Renal cortex interstitium (tissue), 11 donors: Measurements from ENCODE around the gene KLF6. TPM values are rescaled to one million over a fixed set of nuclear protein-coding genes. Genes with fewer than 3 reads are reported as not detected.
"Not testable (repeated sequence)": the region's sequence is repeated elsewhere in the genome, so short reads cannot be mapped to it uniquely, and the experiment has no call there.

Experiments
- DNase-seq, 11 donors: peaks; one replicate each; pipeline ENCODE4 v3.0.0-alpha.2; 2013; ENCODE audit warnings: low read depth in 9 of 11, low spot score in 4 of 11; ENCODE audit errors: extremely low read depth in 1 of 11
- polyA plus RNA-seq, 3 donors: library from polyadenylated mRNA; unstranded; fragments of 120-200 nt; gene quantifications; one replicate each; pipeline ENCODE4 v1.2.1, GENCODE V29; 2013; ENCODE audit not compliant: insufficient read length in 3 of 3

Gene KLF6
- polyA plus RNA-seq, 3 donors: 51.3 to 64.1 (median 61.4) TPM

- no peak for DNase-seq
Measured at GRCh38 chr10:3749011-3749410, 36.0 kb downstream of the KLF6 start.

GRCh38 chr10:3748484-3748883 is 36.5 kb downstream of the KLF6 start:
- DNase-seq: no peak

GRCh38 chr10:3747984-3748383 is 37.0 kb downstream of the KLF6 start:
- no peak for DNase-seq

- DNase-seq: no peak
Measured at GRCh38 chr10:3747248-3747960, 37.6 kb downstream of the KLF6 start.

- DNase-seq: no peak
Measured at GRCh38 chr10:3746634-3747033, 38.4 kb downstream of the KLF6 start.

GRCh38 chr10:3745521-3745920 is 39.5 kb downstream of the KLF6 start:
- no peak for DNase-seq

- DNase-seq: no peak
Measured at GRCh38 chr10:3741688-3742461, 43.1 kb downstream of the KLF6 start.

- no peak for DNase-seq
Measured at GRCh38 chr10:3740157-3740871, 44.7 kb downstream of the KLF6 start.

GRCh38 chr10:3738855-3739350 is 46.1 kb downstream of the KLF6 start:
- DNase-seq: no peak

- DNase-seq: no peak
Measured at GRCh38 chr10:3737864-3738263, 47.1 kb downstream of the KLF6 start.

- no peak for DNase-seq
Measured at GRCh38 chr10:3735175-3735574, 49.8 kb downstream of the KLF6 start.

- no peak for DNase-seq
Measured at GRCh38 chr10:3734111-3734510, 50.9 kb downstream of the KLF6 start.

GRCh38 chr10:3732183-3732582 is 52.8 kb downstream of the KLF6 start:
- not testable (repeated sequence) for DNase-seq

GRCh38 chr10:3729397-3729976 is 55.5 kb downstream of the KLF6 start:
- DNase-seq: no peak

- DNase-seq: no peak
Measured at GRCh38 chr10:3728563-3728962, 56.4 kb downstream of the KLF6 start.

- no peak for DNase-seq
Measured at GRCh38 chr10:3727268-3727667, 57.7 kb downstream of the KLF6 start.
